Natural killer cell (primary cell): ENCODE data around the gene RNF103. TPM values are rescaled to one million over a fixed set of nuclear protein-coding genes. Genes with fewer than 3 reads are reported as not detected.

ENCODE experiments used
- ATAC-seq, 3 donors: fragments of 150-1000 bp in 2 of 3; fragments of 200-7000 bp in 1 of 3; cut with Tn5 transposase; 1 replicate in 1 of 3; 2 replicates in 2 of 3; pipeline ENCODE4 v1.10.0; 2021; ENCODE audit warnings: mild to moderate bottlenecking in 2 of 3, moderate library complexity in 2 of 3
- DNase-seq, 2 donors: peaks; one replicate each; pipeline versions ENCODE4 v3.0.0 to v3.0.0-alpha.2; 2013 to 2021; ENCODE audit warnings: mixed read lengths in 1 of 2
- H3K27ac ChIP-seq: one replicate; pipeline ENCODE4 v1.5.1; 2013; ENCODE audit warnings: mild to moderate bottlenecking, low read length
- H3K27me3 ChIP-seq: one replicate; pipeline ENCODE4 v1.6.1; 2013; ENCODE audit warnings: low read length; ENCODE audit not compliant: control insufficient read depth, insufficient read depth
- H3K36me3 ChIP-seq: one replicate; pipeline ENCODE4 v1.6.1; 2013; ENCODE audit warnings: low read length; ENCODE audit not compliant: control insufficient read depth, insufficient read depth
- H3K4me1 ChIP-seq: one replicate; pipeline ENCODE4 v1.6.1; 2013; ENCODE audit warnings: low read length; ENCODE audit not compliant: control insufficient read depth, insufficient read depth
- H3K4me3 ChIP-seq: one replicate; pipeline ENCODE4 v1.5.1; 2013; ENCODE audit warnings: low read length
- H3K9me3 ChIP-seq: one replicate; pipeline ENCODE4 v1.6.1; 2013; ENCODE audit warnings: low read length; ENCODE audit not compliant: control insufficient read depth, insufficient read depth
- H3K27ac Mint-ChIP-seq, 2 donors: one replicate each; pipeline ENCODE4 v1.8.0; 2022; ENCODE audit warnings: mild to moderate bottlenecking in 2 of 2, mixed read lengths in 2 of 2, moderate library complexity in 1 of 2
- H3K27me3 Mint-ChIP-seq, 2 donors: one replicate each; pipeline ENCODE4 v1.8.0; 2022; ENCODE audit warnings: low read depth in 2 of 2, mixed read lengths in 2 of 2
- H3K36me3 Mint-ChIP-seq: one replicate; pipeline ENCODE4 v1.8.0; 2022; ENCODE audit warnings: mixed read lengths
- H3K4me1 Mint-ChIP-seq, 2 donors: one replicate each; pipeline ENCODE4 v1.8.0; 2022; ENCODE audit warnings: mixed read lengths in 2 of 2
- H3K4me3 Mint-ChIP-seq: one replicate; pipeline ENCODE4 v1.8.0; 2022; ENCODE audit warnings: mild to moderate bottlenecking, moderate library complexity, mixed read lengths
- H3K9me3 Mint-ChIP-seq, 2 donors: one replicate each; pipeline ENCODE4 v1.8.0; 2022; ENCODE audit warnings: mixed read lengths in 2 of 2
- CTCF ChIP-seq: fragments of 200-600 bp; IDR thresholded peaks from one replicate; pipeline ENCODE4 v1.8.0; 2022; ENCODE audit warnings: antibody characterized with exemption
- WGBS: methylation state at CpG from one replicate; pipeline ENCODE4 v1.1.7; 2013; ENCODE audit warnings: missing lambda C conversion rate; ENCODE audit not compliant: insufficient coverage; 5-methylcytosine and 5-hydroxymethylcytosine counted together
- intact Hi-C: fragments of 100-400 bp; cut with micrococcal nuclease; formaldehyde crosslinking; loops from one replicate; pipeline ENCODE4 v1.14.2; 2022
- total RNA-seq, 4 donors: library from RNA; stranded (reverse); fragments of 120-200 nt in 1 of 4; gene quantifications; one replicate each; pipeline versions ENCODE4 v1.2.3 to v1.2.4, GENCODE V29; 2013 to 2022

The RNF103 gene
- total RNA-seq, 3 donors from 2014 or later (not counting 1 experiment from before 2014, with no cell fraction given): 52.9 to 74.2 (median 70.9) TPM

DNA sequence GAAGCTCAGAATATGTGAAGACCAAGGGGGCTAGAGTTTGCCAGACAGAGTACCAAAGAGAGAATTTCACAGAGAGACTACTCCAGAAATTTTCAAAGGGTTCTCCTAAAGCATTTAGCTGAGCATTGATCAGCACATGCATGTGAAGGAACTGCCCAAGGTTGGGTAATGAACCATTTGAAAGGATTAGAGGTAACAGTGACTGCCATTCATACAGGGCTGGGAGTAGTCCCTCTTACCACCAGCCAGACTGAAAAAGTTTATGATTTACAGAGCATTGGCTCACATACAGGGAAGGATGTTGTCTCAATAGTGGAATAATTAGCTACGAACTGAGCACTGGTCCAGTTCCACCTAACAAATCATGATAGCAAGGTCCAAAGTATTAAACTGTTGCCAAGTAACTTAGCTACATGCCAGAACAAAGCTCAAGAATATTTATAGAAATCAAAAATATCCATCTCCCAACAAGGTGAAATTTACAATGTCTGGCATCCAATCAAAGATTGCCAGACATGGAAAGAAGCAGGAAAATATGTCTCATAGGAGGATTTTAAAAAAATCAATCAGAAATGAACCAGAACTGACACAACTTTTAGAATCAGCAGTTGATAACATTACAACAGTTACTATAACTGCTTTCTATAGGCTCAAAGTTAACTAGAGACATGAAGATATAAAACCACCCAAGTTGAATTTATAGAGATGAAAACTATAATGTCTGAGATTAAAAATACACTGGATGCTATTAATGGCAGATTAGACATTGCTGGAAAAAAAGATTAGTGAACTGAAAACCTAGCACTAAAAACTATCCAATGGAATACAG lies 25.7 kb upstream of the RNF103 start:
- no peak for ATAC-seq
- H3K4me1 Mint-ChIP-seq: no peaks in the 10 kb centered on the region
- H3K27ac Mint-ChIP-seq: no peak overlapping the region
- no peak overlapping the region for H3K4me3 ChIP-seq
- no peak overlapping the region for H3K27ac ChIP-seq
- no peak for TF ChIP-seq CTCF
- peaks cover 24% of the 10 kb centered on the region for H3K36me3 Mint-ChIP-seq
- intact Hi-C loops: no loop called here
- H3K9me3 ChIP-seq: peaks cover 3% of the 10 kb centered on the region
- H3K27me3 ChIP-seq: no peaks in the 10 kb centered on the region
- 78% methylated on average over 1 of the region's 1 CpG for WGBS
- no peaks in the 10 kb centered on the region for H3K36me3 ChIP-seq
- DNase-seq: no peak
- H3K4me1 ChIP-seq: no peaks in the 10 kb centered on the region
- H3K9me3 Mint-ChIP-seq: peaks cover 4 to 18% of the 10 kb centered on the region in 2 donors
- H3K4me3 Mint-ChIP-seq: no peak overlapping the region
- H3K27me3 Mint-ChIP-seq: peaks cover 5 to 20% of the 10 kb centered on the region in 2 donors

DNA sequence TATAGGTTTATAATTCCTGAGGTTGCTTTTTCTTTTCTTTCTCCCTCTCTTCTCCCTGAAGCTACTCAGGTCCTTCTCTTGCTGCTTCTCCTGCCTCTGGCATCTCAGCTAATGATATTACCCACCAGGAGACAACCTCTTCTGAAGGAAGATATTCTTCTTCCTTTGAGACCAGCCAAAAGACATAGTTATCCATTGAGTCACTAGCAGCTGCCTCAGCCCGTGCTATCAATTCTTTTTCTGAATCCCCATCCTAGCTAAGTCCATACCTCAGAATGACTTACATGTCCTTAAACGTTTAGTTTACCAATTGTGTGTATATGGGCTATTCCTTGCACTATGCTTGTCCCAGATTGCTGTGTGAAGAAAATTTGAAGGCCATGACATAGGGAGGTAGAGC lies 25.0 kb upstream of the RNF103 start:
- Histone ChIP-seq H3K36me3 (no peaks in the 10 kb centered on the region), H3K4me1 (no peaks in the 10 kb centered on the region), H3K27me3 (no peaks in the 10 kb centered on the region), H3K9me3 (peaks cover 3% of the 10 kb centered on the region), H3K27ac (no peak overlapping the region), H3K4me3 (no peak overlapping the region)
- Mint-ChIP-seq H3K27me3 (peaks cover 7 to 20% of the 10 kb centered on the region in 2 donors), H3K27ac (no peak overlapping the region), H3K4me1 (no peaks in the 10 kb centered on the region), H3K9me3 (peaks cover 4 to 18% of the 10 kb centered on the region in 2 donors), H3K4me3 (no peak overlapping the region), H3K36me3 (peaks cover 24% of the 10 kb centered on the region)
- ATAC-seq (no peak), DNase-seq (no peak)
- intact Hi-C loops: no loop called here
- TF ChIP-seq CTCF: no peak
- WGBS: 94% methylated on average over 2 of the region's 2 CpGs

- ATAC-seq: no peak
- peaks cover 24% of the 10 kb centered on the region for H3K36me3 Mint-ChIP-seq
- H3K27ac Mint-ChIP-seq: no peak overlapping the region
Observed at GRCh38 chr2:86646865-86647264, 23.2 kb upstream of the RNF103 start.

More at GRCh38 chr2:86646865-86647264, 23.2 kb upstream of the RNF103 start:
- intact Hi-C loops: no loop called here
- no peaks in the 10 kb centered on the region for H3K36me3 ChIP-seq
- Mint-ChIP-seq H3K27me3 (peaks cover 9 to 26% of the 10 kb centered on the region in 2 donors), H3K4me3 (no peak overlapping the region), H3K4me1 (no peaks in the 10 kb centered on the region), H3K9me3 (peaks cover 4 to 18% of the 10 kb centered on the region in 2 donors)
- DNase-seq: no peak
- TF ChIP-seq CTCF: no peak
- no peaks in the 10 kb centered on the region for H3K4me1 ChIP-seq
- WGBS: 93% methylated on average over 1 of the region's 1 CpG
- no peak overlapping the region for H3K27ac ChIP-seq
- peaks cover 3% of the 10 kb centered on the region for H3K9me3 ChIP-seq
- no peak overlapping the region for H3K4me3 ChIP-seq
- H3K27me3 ChIP-seq: no peaks in the 10 kb centered on the region
